HFFc6 (cell line): ENCODE results near the gene IMMP2L. TPM values are rescaled to one million over a fixed set of nuclear protein-coding genes. Genes with fewer than 3 reads are reported as not detected.

Experiments
- DNase-seq: peaks from one replicate; pipeline ENCODE4 v3.0.0-alpha.2; 2018
- H3K27ac Mint-ChIP-seq: 2 replicates; pipeline ENCODE4 v1.8.0; 2020; ENCODE audit warnings: mild to moderate bottlenecking, mixed read lengths
- H3K27me3 Mint-ChIP-seq: 2 replicates; pipeline ENCODE4 v1.8.0; 2021; ENCODE audit warnings: mild to moderate bottlenecking, moderate library complexity, mixed read lengths; ENCODE audit not compliant: insufficient read depth
- H3K36me3 Mint-ChIP-seq: 2 replicates; pipeline ENCODE4 v1.8.0; 2021; ENCODE audit warnings: low read depth, mixed read lengths
- H3K4me1 Mint-ChIP-seq: 2 replicates; pipeline ENCODE4 v1.8.0; 2020; ENCODE audit warnings: low read depth, mixed read lengths
- H3K4me3 Mint-ChIP-seq: 2 replicates; pipeline ENCODE4 v1.8.0; 2020; ENCODE audit warnings: mild to moderate bottlenecking, moderate library complexity, mixed read lengths
- H3K9me3 Mint-ChIP-seq: 2 replicates; pipeline ENCODE4 v1.8.0; 2020; ENCODE audit warnings: mild to moderate bottlenecking, mixed read lengths
- total RNA-seq, 6 experiments: library from RNA; stranded (reverse); fragmentation: NEBNext Ultra II Directional; extraction: Animal tissue kit (Norgen Biotek cat#: 25700); gene quantifications; 2 replicates in 1 of 6; 3 replicates in 5 of 6; pipeline ENCODE4 v1.2.3, GENCODE V29; 2021
- TF ChIP-seq, protein P1 (sequence below): fragments of 200-600 bp; sonication (generic); IDR thresholded peaks from 2 replicates; pipeline ENCODE4 v1.5.0; 2021; ENCODE audit warnings: antibody characterized with exemption, mild to moderate bottlenecking

IMMP2L gene
- total RNA-seq, 6 experiments from 2014 or later, result 7.2 to 13.6 (median 10.1) TPM

DNA sequence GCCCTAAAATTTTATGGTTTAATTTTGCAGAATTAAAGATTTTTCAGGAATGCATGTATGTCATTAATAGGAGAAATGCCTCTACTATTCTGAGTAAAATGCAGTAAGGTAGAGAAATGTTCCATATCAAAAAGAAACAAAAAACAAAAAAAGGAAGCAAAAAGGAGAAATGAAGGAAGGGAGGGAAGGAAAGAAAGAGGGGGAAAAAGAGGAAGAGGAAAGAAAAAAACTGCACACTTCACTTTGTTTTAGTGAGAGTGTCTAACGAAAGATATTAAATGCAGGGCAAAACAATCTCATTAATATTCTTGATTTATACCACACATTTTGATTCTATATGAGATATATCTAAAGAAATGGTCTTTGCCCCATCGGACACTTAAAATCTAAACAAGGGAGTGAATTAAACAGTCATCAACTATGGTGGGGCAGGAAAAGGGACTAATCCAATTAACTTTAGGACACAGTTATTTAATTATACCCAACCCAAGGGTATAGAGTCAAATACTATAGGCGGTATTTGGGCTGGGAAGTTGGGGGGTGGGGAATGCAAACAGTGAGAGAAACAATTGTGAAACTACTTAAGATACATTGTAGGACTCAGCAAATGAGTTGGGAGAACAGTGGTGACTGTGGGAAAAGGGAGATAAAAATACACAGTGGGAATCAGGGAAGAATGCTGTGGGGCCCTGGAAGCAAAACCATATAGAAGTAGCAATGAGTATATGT, 27.0 kb downstream of the IMMP2L start:
- Mint-ChIP-seq H3K4me3 (no peak overlapping the region), H3K27me3 (no peaks in the 10 kb centered on the region), H3K36me3 (no peaks in the 10 kb centered on the region), H3K9me3 (no peaks in the 10 kb centered on the region), H3K4me1 (peaks cover 1% of the 10 kb centered on the region), H3K27ac (no peak overlapping the region)
- no peak for DNase-seq
- TF ChIP-seq, protein P1, sequence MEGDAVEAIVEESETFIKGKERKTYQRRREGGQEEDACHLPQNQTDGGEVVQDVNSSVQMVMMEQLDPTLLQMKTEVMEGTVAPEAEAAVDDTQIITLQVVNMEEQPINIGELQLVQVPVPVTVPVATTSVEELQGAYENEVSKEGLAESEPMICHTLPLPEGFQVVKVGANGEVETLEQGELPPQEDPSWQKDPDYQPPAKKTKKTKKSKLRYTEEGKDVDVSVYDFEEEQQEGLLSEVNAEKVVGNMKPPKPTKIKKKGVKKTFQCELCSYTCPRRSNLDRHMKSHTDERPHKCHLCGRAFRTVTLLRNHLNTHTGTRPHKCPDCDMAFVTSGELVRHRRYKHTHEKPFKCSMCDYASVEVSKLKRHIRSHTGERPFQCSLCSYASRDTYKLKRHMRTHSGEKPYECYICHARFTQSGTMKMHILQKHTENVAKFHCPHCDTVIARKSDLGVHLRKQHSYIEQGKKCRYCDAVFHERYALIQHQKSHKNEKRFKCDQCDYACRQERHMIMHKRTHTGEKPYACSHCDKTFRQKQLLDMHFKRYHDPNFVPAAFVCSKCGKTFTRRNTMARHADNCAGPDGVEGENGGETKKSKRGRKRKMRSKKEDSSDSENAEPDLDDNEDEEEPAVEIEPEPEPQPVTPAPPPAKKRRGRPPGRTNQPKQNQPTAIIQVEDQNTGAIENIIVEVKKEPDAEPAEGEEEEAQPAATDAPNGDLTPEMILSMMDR, result no peak

DNA sequence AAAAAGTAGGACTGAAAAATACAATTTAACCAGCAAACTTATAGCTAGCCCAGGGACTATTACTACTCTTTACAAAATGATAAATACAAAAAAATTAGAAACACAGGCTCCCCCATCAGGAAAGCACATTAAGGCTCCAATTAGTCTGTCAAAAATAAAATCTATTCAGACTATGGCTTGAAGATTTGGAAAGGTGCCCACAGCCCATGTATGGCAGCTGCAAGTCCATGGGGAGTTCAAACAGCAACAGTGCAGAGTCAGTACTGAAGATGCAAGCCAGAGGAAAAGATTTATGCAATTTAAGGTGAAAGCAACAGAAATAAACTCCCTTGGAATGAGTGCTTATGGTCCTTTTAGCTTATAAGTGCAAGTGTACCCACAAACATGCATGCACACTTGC, 29.7 kb downstream of the IMMP2L start:
- peaks cover 16% of the 10 kb centered on the region for H3K4me1 Mint-ChIP-seq
- no peak overlapping the region for H3K4me3 Mint-ChIP-seq
- no peak for DNase-seq
- no peaks in the 10 kb centered on the region for H3K9me3 Mint-ChIP-seq
- TF ChIP-seq, protein P1, result no peak
- H3K27ac Mint-ChIP-seq, result no peak overlapping the region
- no peaks in the 10 kb centered on the region for H3K36me3 Mint-ChIP-seq
- no peaks in the 10 kb centered on the region for H3K27me3 Mint-ChIP-seq

DNA sequence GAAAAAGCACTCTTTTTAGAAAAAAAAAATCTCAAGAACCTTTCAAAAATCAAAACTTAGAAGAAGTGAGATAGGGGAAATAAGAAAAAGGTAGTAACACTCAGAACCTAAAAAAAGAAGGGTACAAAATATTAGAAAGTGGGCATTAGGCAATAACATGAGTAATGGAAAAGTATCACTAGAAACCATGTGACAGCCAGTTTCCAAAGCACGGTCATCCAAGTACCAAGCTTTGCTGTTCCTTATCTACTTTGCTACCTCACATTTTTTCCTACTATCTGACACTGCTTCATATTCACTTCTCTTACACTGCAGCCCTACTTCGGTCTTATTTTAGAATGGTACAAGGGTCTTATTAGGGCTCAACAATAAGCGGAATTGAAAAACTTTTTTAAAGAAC, 30.3 kb downstream of the IMMP2L start:
- H3K9me3 Mint-ChIP-seq, result no peaks in the 10 kb centered on the region
- H3K36me3 Mint-ChIP-seq, result no peaks in the 10 kb centered on the region
- H3K4me3 Mint-ChIP-seq, result no peak overlapping the region
- H3K27ac Mint-ChIP-seq, result no peak overlapping the region
- peaks cover 16% of the 10 kb centered on the region for H3K4me1 Mint-ChIP-seq
- DNase-seq, result no peak
- no peaks in the 10 kb centered on the region for H3K27me3 Mint-ChIP-seq
- TF ChIP-seq, protein P1, result no peak

DNA sequence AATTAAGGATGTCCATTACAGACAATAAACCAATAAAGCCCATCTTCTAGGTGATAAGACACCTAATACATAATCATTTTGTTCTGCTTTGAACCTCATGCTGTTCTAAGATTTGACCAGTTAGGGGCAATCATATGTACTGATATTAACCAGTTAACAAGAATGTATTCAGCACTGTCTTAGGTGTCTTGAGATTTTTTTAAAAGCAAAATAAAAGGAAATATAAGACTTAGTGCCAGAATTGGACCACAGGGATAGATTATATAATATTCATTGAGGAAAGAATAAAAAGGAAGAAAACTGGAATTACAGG, 32.0 kb downstream of the IMMP2L start:
- DNase-seq, result no peak
- peaks cover 16% of the 10 kb centered on the region for H3K4me1 Mint-ChIP-seq
- TF ChIP-seq, protein P1, result no peak
- H3K27me3 Mint-ChIP-seq, result no peaks in the 10 kb centered on the region
- no peaks in the 10 kb centered on the region for H3K36me3 Mint-ChIP-seq
- no peaks in the 10 kb centered on the region for H3K9me3 Mint-ChIP-seq
- H3K27ac Mint-ChIP-seq, result no peak overlapping the region
- no peak overlapping the region for H3K4me3 Mint-ChIP-seq

DNA sequence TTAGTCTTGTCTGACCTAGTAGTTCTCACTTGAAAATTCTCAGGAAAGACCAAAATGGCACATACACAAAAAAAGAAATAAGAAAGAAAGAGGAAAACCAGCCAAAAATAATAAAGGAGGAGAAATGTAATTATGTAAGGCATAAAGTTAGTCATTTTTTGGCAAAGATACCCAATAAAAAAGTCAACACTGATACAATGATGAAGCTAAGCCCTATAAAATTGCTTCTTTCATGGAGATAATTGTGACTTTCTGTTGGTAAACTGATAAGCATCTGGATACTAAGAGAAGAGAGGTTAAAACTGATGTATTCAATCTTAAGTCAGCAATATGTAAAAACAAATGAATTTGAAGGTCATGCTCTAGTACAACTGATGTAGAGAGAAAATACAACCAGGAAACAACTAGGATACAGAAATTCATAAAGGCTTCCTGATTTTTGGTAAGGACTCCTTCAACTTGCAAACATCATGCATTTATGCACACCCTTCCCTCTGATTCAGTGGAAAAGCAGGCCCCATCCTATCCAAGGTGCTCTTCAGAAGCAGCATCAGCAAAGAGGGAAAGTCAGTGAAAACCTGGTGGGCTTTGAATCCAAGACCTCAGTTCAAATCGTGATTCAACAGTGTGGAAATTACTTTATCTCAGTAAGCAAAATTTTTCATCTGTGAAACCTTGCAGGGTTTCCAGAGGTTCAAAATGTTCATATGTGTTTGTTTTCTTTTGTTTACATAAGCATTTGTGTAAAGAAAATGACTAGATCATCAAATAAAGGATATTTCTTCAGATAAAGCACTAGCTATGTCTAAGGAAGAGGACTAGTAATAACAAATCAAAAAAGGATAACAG, 32.6 kb downstream of the IMMP2L start:
- DNase-seq, result peak; percentile 13

More for the DNA sequence above, 32.6 kb downstream of the IMMP2L start:
- TF ChIP-seq, protein P1, result no peak
- Mint-ChIP-seq H3K4me3 (no peak overlapping the region), H3K36me3 (no peaks in the 10 kb centered on the region), H3K4me1 (peaks cover 16% of the 10 kb centered on the region), H3K9me3 (no peaks in the 10 kb centered on the region), H3K27me3 (no peaks in the 10 kb centered on the region), H3K27ac (no peak overlapping the region)
